GM19395 (cell line): ENCODE measurements around the gene DCPS.
"Not testable (repeated sequence)": the region's sequence is repeated elsewhere in the genome, so short reads cannot be mapped to it uniquely, and the experiment has no call there.

Experiments used
- ATAC-seq: cut with Tn5 transposase; IDR thresholded peaks from one replicate; pipeline ENCODE4 v1.9.1; 2021; ENCODE audit warnings: mild to moderate bottlenecking, moderate library complexity; ENCODE audit not compliant: unreplicated experiment

DCPS gene

DNA sequence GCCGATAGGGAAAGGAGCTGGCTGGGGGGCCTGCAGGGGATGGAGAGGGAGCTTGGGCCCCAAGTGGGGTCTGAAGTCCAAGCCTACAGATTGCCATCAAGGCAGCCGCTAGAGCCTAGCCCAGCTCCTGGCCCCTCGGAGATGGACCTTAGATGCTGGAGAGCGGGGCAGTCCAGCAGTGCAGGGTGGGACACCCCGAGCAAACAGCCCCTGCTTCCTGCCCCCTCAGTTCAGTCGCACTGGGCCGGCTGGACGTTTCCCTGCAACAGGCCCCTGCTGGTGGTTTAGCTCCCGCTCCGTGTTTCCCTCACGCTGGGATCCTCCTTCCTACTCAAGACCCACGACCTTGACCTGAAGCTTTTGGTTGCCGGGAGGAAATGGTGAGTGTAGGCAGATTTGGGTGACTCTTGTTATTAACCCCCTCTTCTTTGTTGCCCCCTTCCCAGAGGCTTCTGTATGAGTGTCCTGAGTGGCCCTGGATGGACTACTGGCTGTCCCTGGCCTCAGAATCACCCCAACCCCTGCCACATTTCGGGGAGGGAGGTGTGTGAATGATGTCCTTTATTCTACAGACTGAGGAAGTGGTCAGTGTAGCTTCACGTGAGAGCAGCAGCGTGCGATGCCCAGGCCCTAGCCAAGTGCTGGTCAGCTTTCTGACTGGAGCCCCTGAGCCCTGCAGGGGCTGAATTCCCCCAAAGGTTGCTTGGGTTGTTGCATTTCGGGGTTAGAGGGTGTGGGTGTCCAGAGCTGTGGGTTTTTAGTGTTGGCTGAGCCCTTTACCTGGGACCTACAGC lies 54.3 kb downstream of the DCPS start:
- no peak for ATAC-seq

- no peak for ATAC-seq
Observed at GRCh38 chr11:126358763-126359160, 54.9 kb downstream of the DCPS start.

- ATAC-seq, result no peak
Observed at GRCh38 chr11:126359431-126360048, 55.7 kb downstream of the DCPS start.

GRCh38 chr11:126360049-126360446 lies 56.2 kb downstream of the DCPS start:
- no peak for ATAC-seq

- ATAC-seq, result no peak
Observed at GRCh38 chr11:126361400-126361799, 57.5 kb downstream of the DCPS start.

DNA sequence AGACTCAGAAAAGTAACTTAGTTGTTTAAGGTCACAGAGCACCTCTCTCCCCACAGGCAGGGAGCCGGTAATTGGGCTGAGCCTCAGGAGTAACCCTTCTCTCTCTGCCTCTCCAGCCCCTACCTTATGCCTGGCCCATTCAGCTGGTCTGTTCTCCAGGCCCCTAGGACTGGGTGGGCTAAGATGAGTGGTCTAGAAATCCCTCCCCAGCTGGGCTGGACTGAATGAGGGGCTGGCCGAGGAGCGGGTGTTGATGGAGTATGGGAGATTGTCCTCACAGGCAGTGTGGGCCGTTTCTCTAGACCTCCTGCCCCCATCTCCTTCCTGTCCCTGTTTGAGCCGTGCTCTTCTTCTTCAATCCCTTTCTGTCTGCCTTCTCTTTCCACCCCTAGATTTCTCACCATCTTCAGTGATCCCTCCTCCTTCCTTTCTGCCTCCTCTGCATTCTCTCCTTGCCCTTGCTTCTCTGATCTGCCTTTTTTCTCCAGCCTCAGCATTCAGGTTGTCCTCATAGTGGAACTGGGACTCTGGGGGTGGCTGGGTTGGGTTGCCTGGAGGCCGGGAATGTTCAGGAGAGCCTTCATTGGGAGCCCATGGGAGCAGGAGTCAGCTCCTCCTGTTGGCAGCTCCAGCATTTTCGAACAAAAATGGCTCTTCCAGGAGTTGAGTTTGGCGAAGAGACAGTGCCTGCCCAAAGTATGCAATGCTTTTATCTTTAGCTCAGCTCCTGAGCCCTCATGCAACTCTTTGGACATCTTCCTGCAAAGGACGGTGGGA lies 59.2 kb downstream of the DCPS start:
- ATAC-seq, result no peak

GRCh38 chr11:126363706-126364248 lies 59.9 kb downstream of the DCPS start:
- no peak for ATAC-seq

DNA sequence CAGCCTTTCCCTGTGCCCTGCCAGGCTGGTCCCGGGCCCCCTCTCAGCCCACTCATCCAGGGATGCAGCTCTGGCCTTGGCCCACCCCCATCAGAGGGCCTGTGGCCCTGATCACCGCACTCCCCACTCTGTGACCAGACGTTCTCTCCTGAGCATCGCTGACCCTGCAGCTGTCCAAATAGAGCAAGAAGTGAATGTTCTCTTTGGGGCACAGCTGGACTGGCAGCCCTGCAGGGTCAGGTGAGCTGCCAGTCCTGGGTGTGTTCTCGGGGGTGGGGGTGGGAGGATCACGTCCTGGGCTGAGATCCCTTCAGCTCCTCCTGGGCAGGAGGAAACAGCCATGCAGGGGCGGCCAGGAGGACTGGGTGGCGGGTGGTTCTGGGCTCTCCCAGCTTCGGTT lies 60.9 kb downstream of the DCPS start:
- not testable (repeated sequence) for ATAC-seq

GRCh38 chr11:126365508-126365907 lies 61.6 kb downstream of the DCPS start:
- ATAC-seq, result not testable (repeated sequence)

DNA sequence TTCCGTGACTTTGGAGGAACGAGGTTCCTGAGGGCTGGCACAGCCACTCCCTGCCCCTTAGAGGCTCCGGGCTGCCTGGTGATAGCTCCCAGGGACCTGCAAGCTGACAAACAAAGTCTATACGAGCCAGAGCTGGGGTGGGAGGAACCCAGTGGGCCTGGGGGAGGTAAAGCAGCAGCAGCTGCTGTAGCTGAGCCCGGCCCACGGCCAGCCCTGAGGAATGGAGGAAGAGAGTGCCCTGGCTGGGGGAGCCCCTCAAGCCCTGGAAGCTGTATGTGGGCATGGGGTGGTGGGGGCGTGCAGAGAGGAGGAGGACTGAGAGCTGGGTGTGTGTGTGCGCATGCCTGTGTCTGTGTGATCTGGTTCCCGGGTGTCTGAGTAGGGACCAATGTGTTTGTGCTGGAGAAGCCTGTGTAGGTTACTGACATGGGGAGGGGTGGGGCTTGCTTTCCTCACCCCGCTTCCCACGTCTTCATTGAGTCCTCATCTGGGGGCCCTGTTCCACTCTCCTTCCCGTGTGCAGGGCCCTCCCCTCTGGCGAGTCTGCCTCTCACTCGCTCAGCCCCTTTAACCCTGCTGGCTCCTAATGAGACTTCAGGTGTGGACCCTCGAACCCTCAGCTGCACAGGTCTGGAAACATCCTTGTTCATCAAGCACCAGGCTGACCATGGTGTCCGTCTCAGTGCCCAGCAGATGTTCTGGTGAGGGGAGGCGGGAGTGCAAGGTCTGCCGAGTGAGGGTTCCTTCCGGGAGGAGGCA lies 62.4 kb downstream of the DCPS start:
- ATAC-seq, result no peak

DNA sequence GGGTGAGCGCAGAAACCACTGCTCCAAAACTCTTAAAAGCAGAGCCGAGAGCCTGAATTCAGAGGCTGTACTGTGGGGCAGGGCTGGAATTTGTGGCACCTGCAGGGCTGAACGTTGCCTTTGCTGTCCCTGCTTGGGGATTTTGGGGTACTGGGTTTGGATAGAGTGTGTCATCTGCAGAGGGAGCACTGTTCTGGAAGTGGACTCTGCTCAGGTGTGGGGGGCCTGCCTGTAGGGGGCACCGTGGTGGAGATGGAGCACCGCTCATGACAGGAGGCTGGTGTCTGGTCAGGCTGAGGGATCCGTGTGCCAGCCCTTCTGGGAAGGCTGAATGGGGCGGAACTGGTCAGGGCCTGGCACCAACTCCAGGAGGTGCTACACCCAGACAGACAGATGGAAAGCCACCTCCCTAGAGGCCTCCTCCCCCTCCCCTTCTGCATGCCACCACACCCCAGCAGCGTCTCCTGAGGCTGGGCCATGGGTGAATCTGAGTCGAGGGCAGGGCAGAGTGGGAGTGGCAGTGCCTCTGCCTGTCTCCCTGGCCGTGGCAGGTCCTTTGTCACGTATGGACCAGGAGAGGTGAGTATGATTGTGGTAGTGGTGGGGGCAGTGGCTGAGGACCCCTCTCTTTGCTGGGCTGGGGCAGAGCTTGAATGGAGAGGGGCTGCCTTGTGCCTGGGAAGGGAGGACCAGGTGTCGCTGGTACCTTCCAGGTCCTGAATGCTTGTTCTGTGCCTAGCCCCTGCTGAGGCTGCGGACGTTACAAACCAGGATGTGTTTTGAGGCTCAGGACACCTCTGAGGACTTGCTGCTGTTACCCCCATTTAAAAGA lies 63.2 kb downstream of the DCPS start:
- ATAC-seq, result not testable (repeated sequence)

DNA sequence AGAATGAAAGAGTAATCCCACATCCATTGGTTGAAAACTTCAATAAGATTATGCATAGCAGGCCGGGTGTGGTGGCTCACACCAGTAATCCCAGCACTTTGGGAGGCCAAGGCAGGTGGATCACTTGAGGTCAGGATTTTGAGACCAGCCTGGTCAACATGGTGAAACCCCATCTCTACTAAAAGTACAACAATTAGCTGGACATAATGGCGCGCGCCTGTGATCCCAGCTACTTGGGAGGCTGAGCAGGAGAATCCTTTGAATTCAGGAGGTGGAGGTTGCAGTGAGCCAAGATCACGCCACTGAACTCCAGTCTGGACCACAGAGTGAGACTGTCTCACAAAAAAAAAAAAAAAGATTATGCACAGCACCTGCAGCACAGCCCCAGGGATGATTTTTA lies 63.9 kb downstream of the DCPS start:
- not testable (repeated sequence) for ATAC-seq

GRCh38 chr11:126368336-126369119 lies 64.7 kb downstream of the DCPS start:
- ATAC-seq, result not testable (repeated sequence)

DNA sequence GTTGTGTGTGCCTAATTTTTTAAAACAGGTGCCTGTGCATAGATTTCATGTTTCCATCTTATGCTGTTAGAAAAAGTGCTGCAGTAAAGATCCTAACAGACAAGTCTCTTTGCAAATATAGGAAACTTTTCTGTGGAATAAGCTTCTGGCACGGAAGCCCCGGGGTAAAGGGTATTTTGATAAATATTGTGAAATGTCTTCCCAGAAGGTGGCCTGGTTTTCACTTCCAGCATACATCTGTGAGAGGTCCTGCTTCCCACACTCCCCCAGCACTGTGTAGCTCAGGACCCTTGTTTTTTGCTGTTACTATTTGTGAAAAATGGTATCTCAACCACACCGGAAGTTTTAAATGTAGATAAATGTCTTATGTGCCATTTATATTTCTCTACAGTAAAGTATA lies 66.2 kb downstream of the DCPS start:
- no peak for ATAC-seq

- ATAC-seq, result no peak
Observed at GRCh38 chr11:126371595-126371994, 67.7 kb downstream of the DCPS start.

DNA sequence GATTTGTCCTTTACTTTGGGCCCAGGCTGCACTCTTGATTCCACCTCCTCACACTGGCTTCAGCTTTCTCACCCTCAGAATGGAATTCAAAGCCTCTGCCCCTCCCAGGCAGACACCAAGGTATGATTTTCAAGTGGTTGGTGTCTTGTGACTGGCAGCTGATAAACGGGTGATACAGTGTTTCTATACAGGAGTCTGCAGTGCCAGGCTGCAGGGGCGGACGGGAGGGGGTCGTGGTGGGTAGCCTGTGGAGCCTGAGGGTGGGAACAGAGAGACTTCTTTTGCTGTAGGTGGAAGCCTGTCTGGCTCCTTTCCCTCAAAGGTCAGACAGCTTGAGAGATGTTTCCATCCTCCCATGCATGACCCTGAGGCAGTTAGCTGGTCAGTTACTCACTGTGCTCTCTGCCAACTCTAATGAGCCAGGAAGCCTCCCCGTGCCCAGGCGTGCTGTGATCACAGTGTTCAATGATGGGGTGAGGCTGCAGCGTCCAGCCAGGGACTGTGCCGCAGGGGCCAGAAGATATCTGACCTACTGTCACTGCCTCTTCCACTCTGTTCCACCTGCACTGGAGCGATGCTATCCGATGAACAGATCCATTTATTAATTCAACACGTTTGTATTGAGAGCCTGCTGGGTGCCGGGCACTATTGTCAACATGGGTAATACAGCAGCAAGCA lies 69.7 kb downstream of the DCPS start:
- ATAC-seq, result not testable (repeated sequence)

DNA sequence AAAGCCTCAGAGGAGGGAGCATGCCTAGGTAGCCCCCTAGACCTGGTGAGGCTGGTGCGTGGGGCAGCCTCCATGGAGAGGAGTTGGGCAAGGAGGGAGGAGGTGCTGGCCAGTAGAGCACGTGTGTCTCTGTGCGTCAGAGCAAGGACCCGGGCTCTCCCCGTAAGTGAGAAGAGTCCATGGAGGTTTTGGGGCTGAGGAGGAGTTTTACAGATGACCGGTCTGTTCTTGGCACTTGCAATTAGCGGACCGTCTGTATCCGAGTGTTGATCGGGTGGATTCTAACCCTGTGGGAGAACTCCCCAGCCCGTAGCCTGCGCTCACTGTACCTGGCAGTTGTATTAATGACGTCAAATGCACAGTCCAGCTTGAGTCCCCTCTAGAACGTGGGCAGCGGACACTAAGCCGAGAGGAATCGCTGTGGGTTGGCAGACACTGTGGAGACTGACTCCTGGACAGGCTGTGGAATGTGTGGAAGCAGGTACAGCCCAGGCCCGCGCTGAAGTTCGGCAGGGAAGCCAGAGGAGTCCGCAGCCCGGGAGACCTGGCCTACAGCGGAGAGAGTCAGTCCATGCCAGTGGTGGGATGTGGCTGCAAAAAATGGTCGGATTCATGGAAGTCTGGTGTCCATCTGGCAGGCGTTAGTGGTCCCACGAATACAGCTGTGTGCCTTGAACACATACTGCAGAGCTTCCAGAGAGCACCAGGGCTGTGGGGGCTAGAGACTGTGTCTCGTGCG lies 70.9 kb downstream of the DCPS start:
- not testable (repeated sequence) for ATAC-seq

DNA sequence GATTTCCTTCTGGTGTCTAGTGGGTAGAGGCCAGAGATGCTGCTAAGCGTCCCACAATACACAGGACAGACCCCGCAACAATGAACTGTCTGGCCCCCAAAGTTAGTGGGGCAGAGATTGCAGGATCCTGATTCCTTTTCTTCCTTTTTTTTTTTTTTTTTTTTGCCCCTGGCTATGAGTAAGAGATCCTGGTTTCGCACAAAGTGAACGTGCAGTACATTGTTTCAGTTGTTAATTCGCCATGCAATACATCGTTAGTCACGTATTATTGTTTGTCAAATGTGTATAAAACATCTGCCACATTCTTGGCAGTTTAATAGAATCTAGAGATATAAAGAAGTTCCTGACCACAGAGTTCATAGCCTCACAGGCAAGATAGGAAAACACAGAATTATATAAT lies 71.9 kb downstream of the DCPS start:
- no peak for ATAC-seq
